IMR-90 (cell line): Measurements from ENCODE around the gene MSANTD1.

Experiments used
- BHLHE40 ChIP-seq: fragments of 150-350 bp; IDR thresholded peaks from 2 replicates; pipeline ENCODE4 v1.6.1; 2016; ENCODE audit warnings: mild to moderate bottlenecking, low read depth, low read length
- CEBPB ChIP-seq: IDR thresholded peaks from 2 replicates; pipeline ENCODE4 v1.6.1; 2012; ENCODE audit warnings: low read depth, low read length, improper control_type of control experiment
- CHD1 ChIP-seq: IDR thresholded peaks from 2 replicates; pipeline ENCODE4 v1.6.1; 2012; ENCODE audit warnings: low read depth, low read length, improper control_type of control experiment
- FOS ChIP-seq: fragments of 150-350 bp; IDR thresholded peaks from 2 replicates; pipeline ENCODE4 v1.6.1; 2016; ENCODE audit warnings: low read depth, low read length
- MAFK ChIP-seq: IDR thresholded peaks from 2 replicates; pipeline ENCODE4 v1.6.1; 2012; ENCODE audit warnings: low read depth, low read length, improper control_type of control experiment
- MXI1 ChIP-seq: IDR thresholded peaks from 2 replicates; pipeline ENCODE4 v1.6.1; 2012; ENCODE audit warnings: low read depth, mild to moderate bottlenecking, low read length, moderate library complexity, borderline replicate concordance
- POLR2A ChIP-seq: IDR thresholded peaks from 2 replicates; pipeline ENCODE4 v1.6.1; 2012; ENCODE audit warnings: mild to moderate bottlenecking, low read depth, low read length
- RAD21 ChIP-seq: IDR thresholded peaks from 2 replicates; pipeline ENCODE4 v1.6.1; 2012; ENCODE audit warnings: low read length, improper control_type of control experiment
- RCOR1 ChIP-seq: IDR thresholded peaks from 2 replicates; pipeline ENCODE4 v1.6.1; 2012; ENCODE audit warnings: mild to moderate bottlenecking, low read length, improper control_type of control experiment; ENCODE audit not compliant: insufficient replicate concordance
- USF2 ChIP-seq: fragments of 150-350 bp; IDR thresholded peaks from 2 replicates; pipeline ENCODE4 v1.6.1; 2017; ENCODE audit warnings: mild to moderate bottlenecking, antibody characterized with exemption, low read length, low read depth
- TF ChIP-seq, protein P1 (sequence below): conservative IDR thresholded peaks from 2 replicates; pipeline ENCODE4 v1.5.1; 2012; ENCODE audit warnings: mild to moderate bottlenecking, low read depth, low read length, improper control_type of control experiment

DNA sequence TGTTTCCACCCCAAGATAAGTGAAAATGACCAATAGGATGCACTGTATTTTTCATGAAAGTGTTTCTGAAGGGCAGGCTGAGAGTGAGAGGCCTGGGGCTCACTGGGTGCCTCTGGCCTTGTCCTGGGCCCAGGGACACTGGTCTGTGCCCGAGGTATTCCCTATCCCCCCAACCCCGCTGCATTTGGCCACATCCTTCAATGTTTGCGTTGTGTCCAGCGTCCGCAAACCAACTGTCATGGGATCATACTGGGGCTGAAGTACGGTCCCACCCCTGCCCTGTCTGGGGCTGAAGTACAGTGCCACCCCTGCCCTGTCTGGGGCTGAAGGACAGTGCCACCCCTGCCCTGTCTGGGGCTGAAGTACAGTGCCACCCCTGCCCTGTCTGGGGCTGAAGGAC lies 22.0 kb upstream of the MSANTD1 start:
- TF ChIP-seq RAD21 (no peak), POLR2A (no peak), BHLHE40 (no peak), RCOR1 (no peak), CEBPB (no peak), MXI1 (no peak), CHD1 (no peak), FOS (no peak), MAFK (no peak), USF2 (no peak)
- TF ChIP-seq, protein P1, sequence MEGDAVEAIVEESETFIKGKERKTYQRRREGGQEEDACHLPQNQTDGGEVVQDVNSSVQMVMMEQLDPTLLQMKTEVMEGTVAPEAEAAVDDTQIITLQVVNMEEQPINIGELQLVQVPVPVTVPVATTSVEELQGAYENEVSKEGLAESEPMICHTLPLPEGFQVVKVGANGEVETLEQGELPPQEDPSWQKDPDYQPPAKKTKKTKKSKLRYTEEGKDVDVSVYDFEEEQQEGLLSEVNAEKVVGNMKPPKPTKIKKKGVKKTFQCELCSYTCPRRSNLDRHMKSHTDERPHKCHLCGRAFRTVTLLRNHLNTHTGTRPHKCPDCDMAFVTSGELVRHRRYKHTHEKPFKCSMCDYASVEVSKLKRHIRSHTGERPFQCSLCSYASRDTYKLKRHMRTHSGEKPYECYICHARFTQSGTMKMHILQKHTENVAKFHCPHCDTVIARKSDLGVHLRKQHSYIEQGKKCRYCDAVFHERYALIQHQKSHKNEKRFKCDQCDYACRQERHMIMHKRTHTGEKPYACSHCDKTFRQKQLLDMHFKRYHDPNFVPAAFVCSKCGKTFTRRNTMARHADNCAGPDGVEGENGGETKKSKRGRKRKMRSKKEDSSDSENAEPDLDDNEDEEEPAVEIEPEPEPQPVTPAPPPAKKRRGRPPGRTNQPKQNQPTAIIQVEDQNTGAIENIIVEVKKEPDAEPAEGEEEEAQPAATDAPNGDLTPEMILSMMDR, result no peak
